Measurements from ENCODE around the gene ZMYM5.
"Not testable (repeated sequence)": the region's sequence is repeated elsewhere in the genome, so short reads cannot be mapped to it uniquely, and the experiment has no call there.

ZMYM5 gene

GRCh38 chr13:19817510-19818158 lies 45.8 kb downstream of the ZMYM5 start:
- Histone ChIP-seq H3K79me2 (ENCODE audit: insufficient read depth, low read length) (no peaks in the 10 kb centered on the region), H3K4me3 (ENCODE audit: low read length, poor library complexity, severe bottlenecking) (no peak overlapping the region), H3K27me3 (ENCODE audit: insufficient read depth, low read length, poor library complexity, severe bottlenecking) (no peaks in the 10 kb centered on the region), H3K9ac (ENCODE audit: low read depth, low read length, poor library complexity, severe bottlenecking) (no peak overlapping the region), H3F3A (ENCODE audit: low read depth) (no peaks in the 10 kb centered on the region), H3K4me2 (ENCODE audit: low read depth, low read length, poor library complexity, severe bottlenecking) (no peak overlapping the region), H3K9me2 (replicated peaks; ENCODE audit: low read depth, low read length) (no peaks in the 10 kb centered on the region), H2AFZ (ENCODE audit: low read length) (no peak overlapping the region), H4K20me1 (ENCODE audit: insufficient read depth, low read length, poor library complexity, severe bottlenecking) (no peaks in the 10 kb centered on the region), H3K36me3 (ENCODE audit: insufficient read depth, low read length) (peaks cover 13% of the 10 kb centered on the region; the same call in 1 of the 2 replicates), H3K9me3 (ENCODE audit: insufficient read depth, low read depth, low read length) (no peaks in the 10 kb centered on the region), H3K4me1 (ENCODE audit: insufficient read depth, low read length, poor library complexity, severe bottlenecking) (no peaks in the 10 kb centered on the region)
- TF ChIP-seq EZH2phosphoT487 (IDR thresholded peaks at IDR 0.05; ENCODE audit: borderline replicate concordance), result no peak
- TF ChIP-seq CTCF (conservative IDR thresholded peaks at IDR 0.05; ENCODE audit: low read length), result no peak

- Histone ChIP-seq H3K27me3 (ENCODE audit: insufficient read depth, low read length, poor library complexity, severe bottlenecking) (no peaks in the 10 kb centered on the region), H3K9me3 (ENCODE audit: insufficient read depth, low read depth, low read length) (no peaks in the 10 kb centered on the region), H3F3A (ENCODE audit: low read depth) (no peaks in the 10 kb centered on the region), H3K79me2 (ENCODE audit: insufficient read depth, low read length) (no peaks in the 10 kb centered on the region), H4K20me1 (ENCODE audit: insufficient read depth, low read length, poor library complexity, severe bottlenecking) (no peaks in the 10 kb centered on the region), H3K9ac (ENCODE audit: low read depth, low read length, poor library complexity, severe bottlenecking) (no peak overlapping the region), H3K4me2 (ENCODE audit: low read depth, low read length, poor library complexity, severe bottlenecking) (no peak overlapping the region), H2AFZ (ENCODE audit: low read length) (no peak overlapping the region), H3K4me3 (ENCODE audit: low read length, poor library complexity, severe bottlenecking) (no peak overlapping the region), H3K4me1 (ENCODE audit: insufficient read depth, low read length, poor library complexity, severe bottlenecking) (no peaks in the 10 kb centered on the region), H3K36me3 (ENCODE audit: insufficient read depth, low read length) (peaks cover 11% of the 10 kb centered on the region; the same call in 1 of the 2 replicates), H3K9me2 (replicated peaks; ENCODE audit: low read depth, low read length) (no peaks in the 10 kb centered on the region)
- TF ChIP-seq EZH2phosphoT487 (IDR thresholded peaks at IDR 0.05; ENCODE audit: borderline replicate concordance), result no peak
- no peak for TF ChIP-seq CTCF (conservative IDR thresholded peaks at IDR 0.05; ENCODE audit: low read length)
Measured at GRCh38 chr13:19817106-19817505, 46.3 kb downstream of the ZMYM5 start.

- not testable (repeated sequence) for H3K79me2 ChIP-seq (ENCODE audit: insufficient read depth, low read length); H3F3A ChIP-seq (ENCODE audit: low read depth); H3K4me3 ChIP-seq (ENCODE audit: low read length, poor library complexity, severe bottlenecking); H2AFZ ChIP-seq (ENCODE audit: low read length); H3K36me3 ChIP-seq (ENCODE audit: insufficient read depth, low read length); H3K9ac ChIP-seq (ENCODE audit: low read depth, low read length, poor library complexity, severe bottlenecking); H3K9me3 ChIP-seq (ENCODE audit: insufficient read depth, low read depth, low read length); H3K4me1 ChIP-seq (ENCODE audit: insufficient read depth, low read length, poor library complexity, severe bottlenecking); H4K20me1 ChIP-seq (ENCODE audit: insufficient read depth, low read length, poor library complexity, severe bottlenecking); H3K27me3 ChIP-seq (ENCODE audit: insufficient read depth, low read length, poor library complexity, severe bottlenecking); H3K4me2 ChIP-seq (ENCODE audit: low read depth, low read length, poor library complexity, severe bottlenecking); H3K9me2 ChIP-seq (replicated peaks; ENCODE audit: low read depth, low read length)
Measured at GRCh38 chr13:19815842-19816241, 47.6 kb downstream of the ZMYM5 start.

Data from Loucy (cell line).